ENCODE measurements around the gene MASP1.
A peak's percentile ranks its signal among the peaks of the same experiment; 100 is the strongest.
"Not testable (repeated sequence)": the region's sequence is repeated elsewhere in the genome, so short reads cannot be mapped to it uniquely, and the experiment has no call there.

The MASP1 gene

GRCh38 chr3:187262360-187262759 is 29.2 kb downstream of the MASP1 start:
- DNase-seq = no peak

GRCh38 chr3:187261541-187261969 is 30.0 kb downstream of the MASP1 start:
- no peak for DNase-seq

DNA sequence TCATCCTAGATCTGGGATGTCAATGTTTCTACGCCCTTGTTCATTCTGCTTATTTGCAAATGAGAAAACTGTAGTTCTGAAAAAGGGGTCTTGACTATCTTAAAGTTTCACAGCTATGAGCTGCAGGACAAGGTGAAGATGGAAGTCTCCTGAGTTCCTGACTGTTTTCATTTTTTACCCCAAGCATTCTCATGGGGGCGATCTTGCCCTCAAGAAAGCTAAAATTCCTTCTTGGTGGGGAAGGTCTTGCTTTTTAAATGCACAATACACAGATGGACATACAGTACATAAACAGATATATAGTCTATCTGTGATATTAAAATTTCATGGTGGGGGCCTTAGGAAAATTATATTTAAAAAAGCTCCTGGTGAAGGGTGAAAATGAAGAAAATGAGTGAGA is 32.4 kb downstream of the MASP1 start:
- DNase-seq = no peak

- DNase-seq = peak; percentile 61
These were observed 33.4 kb downstream of the MASP1 start for GRCh38 chr3:187257992-187258692.

DNA sequence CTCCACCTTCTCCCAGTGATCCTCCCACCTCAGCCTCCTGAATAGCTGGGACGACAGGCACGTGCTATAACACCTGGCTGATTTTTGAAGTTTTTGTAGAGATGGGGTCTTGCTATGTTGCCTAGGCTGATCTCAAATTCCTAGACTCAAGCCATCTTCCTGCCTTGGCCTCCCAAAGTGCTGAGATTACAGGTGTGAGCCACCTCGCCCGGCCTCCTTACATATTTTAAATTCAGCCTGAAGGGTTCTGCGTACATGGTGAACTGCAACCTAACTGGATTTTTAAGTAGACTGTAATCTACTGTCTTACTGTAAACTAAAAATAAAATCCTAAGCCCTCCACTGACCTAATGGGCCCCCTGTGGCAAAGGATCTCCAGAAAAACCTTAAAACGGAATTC is 34.1 kb downstream of the MASP1 start:
- no peak for DNase-seq

GRCh38 chr3:187256051-187256616 is 35.4 kb downstream of the MASP1 start:
- DNase-seq = peak; percentile 56

GRCh38 chr3:187255314-187255713 is 36.2 kb downstream of the MASP1 start:
- peak; percentile 5 for DNase-seq

GRCh38 chr3:187252311-187252710 is 39.2 kb downstream of the MASP1 start:
- no peak for DNase-seq

- DNase-seq = no peak
These were observed 39.9 kb downstream of the MASP1 start for GRCh38 chr3:187251599-187251998.

DNA sequence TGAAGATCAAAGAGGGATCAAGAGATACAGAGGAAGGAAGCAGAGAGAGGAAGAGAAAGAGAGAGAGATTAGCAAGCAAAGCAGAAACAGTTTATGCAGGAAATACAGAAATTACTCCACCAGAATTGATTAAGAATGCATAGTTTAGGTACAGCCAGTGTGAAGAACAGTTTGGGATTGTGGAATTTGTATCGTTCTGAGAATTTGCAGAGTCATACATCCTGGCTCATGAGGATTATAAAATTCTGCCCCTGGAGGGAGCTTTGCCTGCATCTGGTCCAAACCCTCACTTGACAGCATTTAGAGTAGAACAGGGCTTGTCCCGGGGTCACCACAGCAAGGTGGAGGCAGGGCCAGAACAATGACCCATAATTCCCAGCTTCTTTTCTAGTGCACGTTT is 44.1 kb downstream of the MASP1 start:
- DNase-seq = no peak

- no peak for DNase-seq
These were observed 47.5 kb downstream of the MASP1 start for GRCh38 chr3:187243933-187244524.

- no peak for DNase-seq
These were observed 48.6 kb downstream of the MASP1 start for GRCh38 chr3:187242900-187243299.

GRCh38 chr3:187242435-187242834 is 49.1 kb downstream of the MASP1 start:
- no peak for DNase-seq

GRCh38 chr3:187238835-187239234 is 52.7 kb downstream of the MASP1 start:
- not testable (repeated sequence) for DNase-seq

DNA sequence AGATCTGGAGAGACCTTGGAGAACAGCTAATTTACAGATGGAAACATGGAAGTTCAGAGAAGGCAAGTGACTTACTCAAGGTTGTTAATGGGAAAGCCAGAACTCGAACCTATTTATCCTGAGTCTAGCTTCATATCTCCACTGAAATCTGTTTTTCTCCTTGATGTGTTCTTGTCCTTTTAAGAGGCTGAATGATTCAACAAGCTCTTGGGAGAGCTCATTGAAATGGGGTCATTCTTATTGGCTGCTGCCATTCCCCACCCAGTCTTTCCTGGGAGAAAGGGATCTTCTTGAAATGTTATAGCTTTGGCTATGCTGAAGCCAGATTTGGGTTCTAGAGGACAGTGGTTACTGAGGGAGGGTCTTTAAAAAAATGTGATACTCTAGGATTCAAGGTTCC is 53.3 kb downstream of the MASP1 start:
- no peak for DNase-seq

GRCh38 chr3:187237741-187238140 is 53.8 kb downstream of the MASP1 start:
- DNase-seq = no peak

DNA sequence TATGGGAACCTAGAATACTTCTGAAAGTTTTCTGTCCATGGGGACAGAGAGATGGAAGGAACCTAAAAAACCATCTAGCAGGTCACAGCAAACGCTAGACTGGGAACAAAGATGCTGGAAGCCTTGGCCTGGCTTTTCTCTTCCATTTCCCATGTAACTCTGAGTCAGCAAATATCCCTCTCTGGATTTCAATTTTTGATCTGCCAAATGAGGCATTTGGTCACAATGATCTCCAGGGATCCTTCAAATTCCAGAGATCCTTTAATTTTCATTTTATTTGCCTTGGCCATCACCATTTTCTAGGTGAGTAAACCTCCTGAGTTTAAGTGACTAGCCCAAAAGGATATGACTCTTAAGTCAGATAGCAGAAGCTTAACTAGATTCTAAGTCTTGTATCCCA is 54.6 kb downstream of the MASP1 start:
- no peak for DNase-seq

GRCh38 chr3:187230011-187230410 is 61.5 kb downstream of the MASP1 start:
- no peak for DNase-seq

GRCh38 chr3:187228740-187229139 is 62.8 kb downstream of the MASP1 start:
- no peak for DNase-seq

GRCh38 chr3:187227658-187228258 is 63.8 kb downstream of the MASP1 start:
- no peak for DNase-seq

DNA sequence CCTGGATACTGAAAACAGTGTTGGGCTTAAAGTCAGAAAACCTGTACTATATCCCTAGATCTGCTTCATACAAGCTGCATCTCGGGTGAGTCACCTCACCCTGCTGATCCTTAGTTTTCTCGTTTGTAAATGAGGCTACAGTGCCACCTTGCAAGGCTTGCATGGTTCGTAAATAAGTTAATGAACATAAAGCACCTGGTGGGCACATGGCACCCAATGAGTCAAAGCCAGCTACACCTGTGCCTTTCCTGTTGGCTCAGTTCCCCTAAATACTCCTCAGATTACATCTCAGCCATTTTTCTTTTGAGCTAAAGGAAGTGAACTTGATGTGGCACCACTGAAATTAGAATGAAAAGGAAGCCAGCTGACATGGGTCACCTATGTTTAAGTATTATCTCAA is 67.7 kb downstream of the MASP1 start:
- DNase-seq = no peak

DNA sequence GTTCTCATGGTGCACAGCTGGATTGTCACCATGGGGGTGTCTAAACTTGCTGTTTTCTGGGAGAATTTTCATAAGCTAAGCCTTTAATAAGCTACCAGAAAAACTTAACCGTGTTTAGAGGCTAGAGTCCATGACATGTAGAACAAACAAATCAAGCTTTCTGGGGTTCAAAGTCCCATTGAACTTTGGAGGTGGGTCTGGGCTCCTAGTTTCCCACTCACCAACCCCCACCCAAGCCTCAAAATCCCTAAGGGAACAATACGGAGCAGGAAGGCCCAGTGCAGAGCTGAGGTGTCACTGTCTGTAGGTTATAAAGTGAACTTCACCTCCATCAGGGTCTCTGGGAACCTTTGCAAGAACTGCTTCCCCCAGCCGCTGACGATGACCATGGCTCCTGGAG is 68.7 kb downstream of the MASP1 start:
- DNase-seq = no peak

GRCh38 chr3:187215460-187215859 is 76.1 kb downstream of the MASP1 start:
- DNase-seq = no peak

GRCh38 chr3:187213616-187214015 is 77.9 kb downstream of the MASP1 start:
- no peak for DNase-seq

Data from NCI-H526 treated with DMSO at 0.1 percent for 48 hours (cell line).